Body of pancreas (tissue), 4 donors: ENCODE results near the gene TBX2. TPM values are rescaled to one million over a fixed set of nuclear protein-coding genes. Genes with fewer than 3 reads are reported as not detected.
"Not testable (repeated sequence)": the region's sequence is repeated elsewhere in the genome, so short reads cannot be mapped to it uniquely, and the experiment has no call there.

Experiments
- ATAC-seq: fragments of 150-250 bp; one replicate; pipeline ENCODE4 v1.9.1; 2016
- DNase-seq, 4 donors: peaks; one replicate each; pipeline ENCODE4 v3.0.0-alpha.2; 2019
- H3K27ac ChIP-seq, 4 donors: fragments of 200-600 bp; sonication (generic); 1 replicate in 3 of 4; 2 replicates in 1 of 4; pipeline versions ENCODE4 v1.5.1 to v1.6.1; 2016 to 2019; ENCODE audit warnings: mild to moderate bottlenecking in 1 of 4, mixed read lengths in 1 of 4, moderate library complexity in 1 of 4
- H3K27me3 ChIP-seq, 2 donors: fragments of 200-600 bp; sonication (generic); one replicate each; pipeline ENCODE4 v1.6.0; 2016; ENCODE audit warnings: mild to moderate bottlenecking in 1 of 2
- H3K36me3 ChIP-seq, 2 donors: fragments of 200-600 bp; sonication (generic); replicated peaks in 1 of 2; 2 replicates each; pipeline ENCODE4 v1.5.1; 2016; ENCODE audit warnings: low read depth in 2 of 2; ENCODE audit not compliant: insufficient read depth in 1 of 2
- H3K4me1 ChIP-seq: fragments of 200-600 bp; sonication (generic); one replicate; pipeline ENCODE4 v1.6.0; 2016
- H3K4me3 ChIP-seq, 2 donors: fragments of 200-600 bp; sonication (generic); 1 replicate in 1 of 2; 2 replicates in 1 of 2; pipeline ENCODE4 v1.5.1; 2016 to 2019
- H3K9me3 ChIP-seq, 3 donors: fragments of 200-600 bp; sonication (generic); 1 replicate in 2 of 3; 2 replicates in 1 of 3; pipeline ENCODE4 v1.5.1; 2016
- CTCF ChIP-seq, 7 experiments: fragments of 450-650 bp in 4 of 7; fragments of 200-600 bp in 3 of 7; sonication (generic) in 3 of 7; IDR thresholded peaks; one replicate each; pipeline ENCODE4 v1.5.1; 2016 to 2019; ENCODE audit warnings: antibody characterized with exemption in 7 of 7
- POLR2A ChIP-seq, 3 donors: fragments of 450-650 bp; IDR thresholded peaks; one replicate each; pipeline ENCODE4 v1.6.1; 2016; ENCODE audit warnings: antibody characterized with exemption in 3 of 3, mild to moderate bottlenecking in 2 of 3
- WGBS, 2 donors: methylation state at CpG; one replicate each; pipeline ENCODE4 v1.1.5; 2017; 5-methylcytosine and 5-hydroxymethylcytosine counted together
- intact Hi-C: fragments of 100-400 bp; cut with DNase I; formaldehyde crosslinking; loops from one replicate; pipeline ENCODE4 v1.15.1; 2023
- total RNA-seq, 2 donors: library from RNA; depleted of rRNA; stranded (reverse); fragments of >200 nt; gene quantifications; one replicate each; pipeline ENCODE4 v1.1.0, GENCODE V29; 2016

TBX2 gene
- total RNA-seq, 2 donors from 2014 or later, result 4.9 to 6.9 TPM

- intact Hi-C loops, result no loop called here
- 92 to 97% methylated on average over 9 to 10 of the region's 10 CpGs for whole genome bisulfite sequencing, 2 donors
- Histone ChIP-seq H3K27me3 (no peaks in the 10 kb centered on the region), H3K4me3 (no peak overlapping the region), H3K27ac (no peak overlapping the region), H3K36me3 (no peaks in the 10 kb centered on the region), H3K4me1 (no peaks in the 10 kb centered on the region), H3K9me3 (no peaks in the 10 kb centered on the region)
- no peak for ATAC-seq
- no peak for TF ChIP-seq POLR2A (IDR thresholded peaks at IDR 0.05)
- TF ChIP-seq CTCF (IDR thresholded peaks at IDR 0.05), result no peak
- DNase-seq, result no peak
Observed at GRCh38 chr17:61354895-61355874, 44.5 kb upstream of the TBX2 start.

- H3K4me3 ChIP-seq, H3K36me3 ChIP-seq, H3K27ac ChIP-seq, H3K27me3 ChIP-seq, H3K9me3 ChIP-seq, ATAC-seq, intact Hi-C loops, H3K4me1 ChIP-seq, DNase-seq: not testable (repeated sequence)
- WGBS, 2 donors, result 85 to 91% methylated on average over 3 of the region's 3 CpGs
Observed at GRCh38 chr17:61357061-61357460, 42.6 kb upstream of the TBX2 start.

GRCh38 chr17:61359513-61359912, 40.1 kb upstream of the TBX2 start:
- not testable (repeated sequence) for H3K27me3 ChIP-seq, DNase-seq

GRCh38 chr17:61360318-61360943, 39.2 kb upstream of the TBX2 start:
- DNase-seq, result no peak
- TF ChIP-seq POLR2A (IDR thresholded peaks at IDR 0.05), result no peak
- TF ChIP-seq CTCF (IDR thresholded peaks at IDR 0.05), result no peak
- Histone ChIP-seq H3K4me1 (no peaks in the 10 kb centered on the region), H3K9me3 (no peaks in the 10 kb centered on the region), H3K4me3 (no peak overlapping the region), H3K27ac (no peak overlapping the region), H3K36me3 (no peaks in the 10 kb centered on the region), H3K27me3 (no peaks in the 10 kb centered on the region)
- 85 to 90% methylated on average over 3 of the region's 3 CpGs for WGBS, 2 donors
- intact Hi-C loops, result no loop called here
- ATAC-seq, result no peak

More at GRCh38 chr17:61359513-61359912, 40.1 kb upstream of the TBX2 start:
- H3K9me3 ChIP-seq, ATAC-seq, H3K36me3 ChIP-seq, H3K4me3 ChIP-seq, intact Hi-C loops, H3K27ac ChIP-seq, H3K4me1 ChIP-seq: not testable (repeated sequence)
- 94 to 96% methylated on average over 9 of the region's 9 CpGs for WGBS, 2 donors

GRCh38 chr17:61361084-61361483, 38.6 kb upstream of the TBX2 start:
- H3K27me3 ChIP-seq, result no peaks in the 10 kb centered on the region
- no peak overlapping the region for H3K4me3 ChIP-seq
- ATAC-seq (no peak), DNase-seq (no peak)
- no peaks in the 10 kb centered on the region for H3K4me1 ChIP-seq
- intact Hi-C loops, result no loop called here
- H3K27ac ChIP-seq, result no peak overlapping the region
- no peaks in the 10 kb centered on the region for H3K36me3 ChIP-seq
- WGBS, 2 donors, result 83 to 85% methylated on average over 2 of the region's 2 CpGs
- no peaks in the 10 kb centered on the region for H3K9me3 ChIP-seq
- no peak for TF ChIP-seq CTCF (IDR thresholded peaks at IDR 0.05)
- no peak for TF ChIP-seq POLR2A (IDR thresholded peaks at IDR 0.05)
